ENCODE measurements around the gene C10orf90.

Gene C10orf90

DNA sequence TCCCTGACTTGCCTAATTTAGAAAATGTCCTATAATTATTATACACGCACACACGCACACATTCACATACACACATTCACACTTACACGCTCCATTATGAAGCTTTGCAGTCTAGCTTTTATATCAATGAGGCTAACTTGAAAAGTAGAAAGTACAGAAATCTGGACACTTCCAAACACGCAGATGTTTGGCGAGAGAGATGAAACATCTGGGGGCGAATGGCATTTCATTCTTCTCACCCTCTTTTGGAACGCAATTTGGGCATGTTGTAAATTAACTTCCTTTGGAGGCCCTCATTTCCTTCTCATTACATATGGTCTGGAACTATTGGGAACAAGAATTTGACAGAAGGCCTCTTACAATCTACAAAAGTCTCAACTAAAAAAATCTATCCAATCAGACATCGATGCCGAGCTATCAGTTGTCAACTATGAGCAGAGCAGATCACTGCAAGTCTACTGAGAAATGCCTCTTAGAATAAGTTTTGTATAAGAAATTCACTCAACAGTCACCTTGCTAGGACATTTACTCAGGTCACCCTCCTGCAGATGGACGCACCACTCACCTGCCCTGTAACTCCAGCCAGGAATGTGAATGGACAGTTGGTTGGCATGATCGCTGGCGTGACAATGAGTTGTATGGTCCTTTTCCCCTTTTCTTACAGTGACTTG, 167.0 kb downstream of the C10orf90 start:
- DNase-seq (ENCODE audit: low read depth, low spot score): no peak

DNA sequence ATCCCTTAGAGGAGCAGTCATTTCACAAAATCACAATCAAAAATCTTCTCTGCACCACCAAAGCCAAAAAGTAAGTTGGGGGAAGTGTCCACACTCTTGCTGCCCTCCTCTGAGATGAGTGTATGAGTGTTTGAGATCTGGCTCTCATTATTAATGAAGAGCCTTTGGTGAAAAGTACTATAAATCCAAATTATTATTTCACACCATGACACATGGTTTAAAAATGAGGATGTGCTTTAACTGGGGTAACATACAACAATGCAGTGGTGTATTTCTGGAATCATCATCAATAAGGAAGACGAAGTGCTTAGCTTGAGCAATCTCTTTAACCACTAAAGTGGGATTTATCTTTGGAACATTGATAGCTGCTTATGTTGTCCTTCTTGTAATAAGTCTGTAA, 168.1 kb downstream of the C10orf90 start:
- DNase-seq (ENCODE audit: low read depth, low spot score): no peak

DNA sequence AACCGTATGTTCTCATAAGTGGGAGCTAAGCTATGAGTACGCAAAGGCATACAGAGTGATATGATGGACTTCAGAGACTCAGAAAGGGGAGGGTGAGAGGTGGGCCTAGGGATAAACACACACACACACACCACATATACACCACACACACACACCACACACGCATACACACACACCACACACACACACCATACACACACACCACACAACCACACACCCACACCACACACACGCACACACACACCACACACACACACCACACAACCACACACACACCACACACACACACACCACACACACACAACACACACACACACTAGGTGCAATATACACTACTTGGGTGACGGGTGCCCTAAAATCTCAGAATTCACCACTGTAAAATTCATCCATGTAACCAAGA, 168.7 kb downstream of the C10orf90 start:
- no peak for DNase-seq (ENCODE audit: low read depth, low spot score)

DNA sequence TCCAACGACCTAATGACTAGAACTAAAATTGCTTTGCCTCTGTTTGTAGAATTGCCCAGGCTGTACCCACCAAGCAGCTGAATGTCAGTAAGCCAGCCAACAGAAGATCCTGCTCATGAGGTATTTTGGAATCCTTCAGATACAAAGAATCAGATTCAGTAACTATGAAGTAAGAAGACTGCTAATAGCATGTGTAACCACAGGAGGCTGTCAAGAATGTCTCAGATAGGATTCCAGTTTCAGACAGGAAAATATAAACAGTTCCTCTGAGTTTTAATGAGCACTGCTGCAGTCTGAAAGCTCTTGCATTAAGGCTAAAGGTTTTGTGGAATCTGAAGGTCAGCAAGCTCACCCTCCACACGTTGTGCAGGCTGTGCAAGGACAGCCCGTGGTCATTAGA, 169.6 kb downstream of the C10orf90 start:
- DNase-seq (ENCODE audit: low read depth, low spot score): peak; percentile 79

DNA sequence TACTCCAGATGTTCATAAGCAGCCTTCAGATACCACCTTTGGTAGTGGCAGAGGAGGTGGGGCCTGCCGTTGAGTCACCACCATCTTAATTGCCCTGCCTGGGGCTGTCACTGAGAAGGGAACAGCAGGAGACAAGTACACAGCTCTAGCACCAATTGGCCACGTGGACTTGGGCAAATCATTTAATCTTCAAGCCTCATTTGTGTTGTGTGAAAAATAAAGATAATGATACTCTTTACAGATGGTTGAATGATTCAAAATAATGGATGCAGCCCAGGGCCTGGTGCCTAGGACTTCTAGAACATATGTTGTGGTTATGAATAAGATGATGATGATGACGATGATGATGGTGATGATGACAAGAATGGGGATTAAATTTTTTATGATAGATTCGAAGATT, 170.3 kb downstream of the C10orf90 start:
- DNase-seq (ENCODE audit: low read depth, low spot score): no peak

DNA sequence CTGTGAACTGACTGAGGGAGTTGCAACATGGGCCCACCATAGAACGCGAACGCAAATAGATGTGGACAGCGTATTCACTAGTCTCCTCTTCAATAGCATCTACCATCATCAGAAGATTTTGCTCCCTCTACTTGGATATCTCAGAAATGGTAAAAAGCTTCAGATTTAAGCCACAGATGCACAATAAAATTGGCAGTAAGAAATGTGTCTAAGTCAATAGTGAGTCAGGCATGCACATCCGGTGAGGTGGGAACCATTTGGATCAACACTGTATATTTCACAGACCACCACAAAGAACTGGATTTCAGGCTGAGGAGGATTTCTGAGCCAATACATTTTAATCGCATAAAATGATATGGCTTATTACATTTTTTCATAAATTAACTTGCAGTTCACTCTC, 170.7 kb downstream of the C10orf90 start:
- DNase-seq (ENCODE audit: low read depth, low spot score): no peak

DNA sequence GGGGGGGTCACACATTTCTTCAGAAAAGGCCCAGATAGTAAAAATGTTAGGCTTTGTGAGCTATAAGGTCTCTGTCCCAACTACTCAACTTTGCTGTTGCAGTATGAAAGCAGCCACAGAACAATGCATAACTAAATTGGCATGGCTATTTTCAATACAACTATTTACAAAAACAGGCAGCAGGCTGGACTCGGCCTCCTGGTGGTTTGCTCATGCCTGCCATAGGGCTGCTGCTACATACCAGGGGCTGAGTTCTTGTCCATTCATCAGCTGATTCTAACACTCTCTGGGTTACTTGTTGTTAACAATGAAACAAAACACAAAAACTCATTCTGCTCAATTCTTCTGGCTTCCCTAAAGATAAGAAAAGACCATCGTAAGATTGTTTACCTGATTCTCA, 172.8 kb downstream of the C10orf90 start:
- peak; percentile 54 for DNase-seq (ENCODE audit: low read depth, low spot score)

DNA sequence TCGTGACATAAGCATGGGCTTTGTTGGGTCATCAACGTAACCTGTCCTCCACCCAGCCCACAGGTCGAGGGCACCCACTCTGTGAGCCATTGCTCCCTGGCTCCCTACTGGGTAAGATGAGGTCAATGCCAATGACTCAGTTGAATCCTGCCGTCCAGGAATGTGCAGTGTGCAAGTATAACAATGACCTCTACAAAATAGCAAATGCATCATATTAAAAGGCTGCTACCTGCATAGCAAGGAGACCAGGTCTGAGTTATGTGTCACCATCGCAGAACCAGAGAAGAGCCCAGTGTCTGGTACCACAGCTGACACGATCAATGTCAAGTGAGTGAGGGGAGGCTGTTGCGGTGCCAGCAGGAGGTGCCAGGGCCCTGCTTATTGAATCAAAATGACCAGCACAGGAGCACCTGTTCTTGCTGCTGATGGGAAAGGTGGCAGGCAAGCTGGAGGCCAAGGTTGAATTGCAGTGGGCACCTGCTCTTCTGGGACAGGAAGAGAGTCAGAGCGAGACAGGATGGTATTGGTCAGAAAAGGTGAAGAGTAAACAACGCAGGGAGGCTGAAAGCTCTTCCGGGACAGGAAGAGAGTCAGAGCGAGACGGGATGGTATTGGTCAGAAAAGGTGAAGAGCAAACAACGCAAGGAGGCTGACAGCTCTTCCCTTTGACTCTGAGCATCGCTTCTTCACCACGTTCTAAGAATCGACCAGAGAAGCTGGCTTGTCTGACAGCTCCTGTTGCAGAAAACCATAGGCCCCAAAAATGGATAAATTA, 173.5 kb downstream of the C10orf90 start:
- DNase-seq (ENCODE audit: low read depth, low spot score): no peak

DNA sequence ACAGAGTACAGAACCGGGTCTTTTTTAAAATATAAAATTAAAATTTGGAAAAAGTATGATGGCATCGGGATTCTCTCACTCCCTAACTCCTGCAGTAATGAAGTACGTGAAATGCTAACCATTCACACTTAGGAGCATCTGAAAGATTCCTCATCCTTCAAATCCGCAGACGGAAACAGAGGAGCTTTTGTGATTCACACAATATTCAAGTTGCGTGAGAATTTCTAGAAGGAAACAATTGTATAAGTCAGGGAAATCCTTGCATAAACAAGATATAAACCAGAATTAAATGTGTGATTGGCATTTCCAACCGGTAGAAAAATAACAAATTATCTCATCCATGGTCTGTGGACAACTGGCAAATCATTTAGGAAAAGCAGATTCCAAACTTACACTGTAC, 179.0 kb downstream of the C10orf90 start:
- no peak for DNase-seq (ENCODE audit: low read depth, low spot score)

DNA sequence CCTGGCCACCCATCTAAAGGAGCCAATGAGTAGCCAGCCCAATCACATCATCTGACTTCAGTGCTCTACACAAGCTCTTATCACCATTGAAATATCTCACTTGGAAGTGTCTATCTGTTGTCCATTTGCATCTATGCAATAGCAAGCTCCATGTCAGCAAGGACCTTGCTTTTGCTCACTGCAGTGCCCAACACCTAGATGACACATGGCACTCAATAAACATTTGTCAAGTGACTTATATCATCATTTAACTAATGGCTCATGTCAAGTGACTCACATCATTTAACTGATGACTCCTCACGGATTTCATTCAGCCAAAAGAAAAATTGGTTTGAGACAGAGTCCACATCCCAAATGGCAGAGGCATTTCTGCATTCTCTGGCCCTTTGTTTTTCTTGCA, 189.3 kb downstream of the C10orf90 start:
- no peak for DNase-seq (ENCODE audit: low read depth, low spot score)

DNA sequence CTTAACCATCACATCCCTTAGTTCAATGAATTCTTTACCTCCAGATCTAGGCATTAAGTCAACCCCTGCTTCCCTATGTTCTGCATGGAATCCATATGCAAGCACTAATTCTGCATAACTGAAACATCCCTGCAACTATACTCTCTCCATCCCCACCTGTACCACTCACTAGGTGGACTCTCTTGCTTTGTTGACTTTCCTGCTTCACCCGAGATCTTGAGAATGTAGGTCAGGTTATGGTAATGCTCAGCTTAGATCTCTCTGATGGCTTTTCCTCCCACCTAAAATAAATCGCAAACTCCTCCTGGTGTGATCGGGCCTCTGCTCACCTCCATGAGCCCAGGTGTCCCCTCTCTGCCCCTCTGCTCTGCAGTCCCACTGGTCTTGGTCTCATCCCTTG, 189.8 kb downstream of the C10orf90 start:
- DNase-seq (ENCODE audit: low read depth, low spot score): no peak

DNA sequence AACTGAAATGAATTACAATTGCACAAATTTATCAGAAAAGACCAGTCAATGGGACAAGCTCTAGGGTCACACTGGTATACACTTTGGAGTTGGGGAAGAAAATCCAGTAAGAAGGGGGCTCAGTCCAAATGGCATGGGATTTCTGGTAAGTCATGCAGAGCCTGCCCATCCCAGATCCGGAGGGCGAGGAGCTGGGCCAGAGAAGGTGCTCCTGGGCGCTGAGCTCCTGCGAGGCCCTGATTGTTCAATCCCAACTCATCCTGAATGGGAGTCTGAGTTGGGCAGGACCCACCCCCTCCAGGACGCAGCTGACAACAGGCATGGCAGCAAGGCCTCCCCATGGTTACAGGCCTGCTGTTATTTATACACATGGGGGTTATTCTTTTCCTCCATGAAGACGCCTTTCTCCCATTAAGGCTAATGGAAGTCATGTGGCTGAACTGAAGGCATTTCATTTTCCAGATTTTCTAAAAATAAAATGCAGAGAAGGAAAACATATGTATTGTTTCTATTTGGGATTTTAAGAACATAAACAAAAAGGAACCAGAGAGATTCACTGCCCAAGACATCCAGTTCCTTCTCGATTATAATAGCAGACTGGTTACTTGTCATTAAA, 191.1 kb downstream of the C10orf90 start:
- DNase-seq (ENCODE audit: low read depth, low spot score): no peak

DNA sequence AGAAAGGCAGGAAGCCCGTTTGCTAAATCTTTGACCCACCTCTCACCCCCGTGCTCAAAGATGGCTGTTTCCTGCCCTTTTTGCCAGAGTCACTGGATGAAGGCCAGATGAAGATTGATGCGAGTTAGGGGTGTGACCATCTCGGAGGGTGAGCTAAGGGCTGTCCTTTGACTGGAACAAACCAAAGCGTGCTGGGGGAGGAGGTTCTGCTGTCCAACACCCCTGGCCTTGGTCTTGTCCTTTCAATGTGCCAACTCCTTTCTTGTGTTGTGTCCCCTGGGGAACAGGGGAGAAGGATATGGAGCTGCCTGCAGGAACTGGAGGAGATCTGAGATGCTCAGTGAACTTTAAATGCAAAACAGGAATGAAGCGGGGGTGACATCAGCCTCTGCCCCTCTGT, 191.9 kb downstream of the C10orf90 start:
- no peak for DNase-seq (ENCODE audit: low read depth, low spot score)

DNA sequence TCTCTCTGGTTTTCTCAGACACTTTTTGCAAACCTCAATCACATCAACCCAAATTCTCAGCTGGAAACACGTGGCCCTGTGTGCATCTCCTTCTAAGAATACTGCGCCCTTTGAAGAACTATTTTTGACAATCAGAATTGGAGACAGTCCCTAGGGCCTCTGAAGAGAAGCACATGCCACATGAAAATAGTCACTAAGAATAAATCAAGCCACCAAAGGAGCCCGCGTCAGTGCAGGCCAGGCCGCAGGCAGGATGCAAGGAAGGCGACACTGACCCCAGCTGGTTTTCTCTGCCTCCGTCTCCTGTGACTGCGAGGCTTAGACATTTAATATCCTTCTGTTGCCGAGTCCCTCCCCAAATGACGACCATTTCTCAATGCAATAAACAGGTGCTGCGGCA, 194.2 kb downstream of the C10orf90 start:
- no peak for DNase-seq (ENCODE audit: low read depth, low spot score)

DNA sequence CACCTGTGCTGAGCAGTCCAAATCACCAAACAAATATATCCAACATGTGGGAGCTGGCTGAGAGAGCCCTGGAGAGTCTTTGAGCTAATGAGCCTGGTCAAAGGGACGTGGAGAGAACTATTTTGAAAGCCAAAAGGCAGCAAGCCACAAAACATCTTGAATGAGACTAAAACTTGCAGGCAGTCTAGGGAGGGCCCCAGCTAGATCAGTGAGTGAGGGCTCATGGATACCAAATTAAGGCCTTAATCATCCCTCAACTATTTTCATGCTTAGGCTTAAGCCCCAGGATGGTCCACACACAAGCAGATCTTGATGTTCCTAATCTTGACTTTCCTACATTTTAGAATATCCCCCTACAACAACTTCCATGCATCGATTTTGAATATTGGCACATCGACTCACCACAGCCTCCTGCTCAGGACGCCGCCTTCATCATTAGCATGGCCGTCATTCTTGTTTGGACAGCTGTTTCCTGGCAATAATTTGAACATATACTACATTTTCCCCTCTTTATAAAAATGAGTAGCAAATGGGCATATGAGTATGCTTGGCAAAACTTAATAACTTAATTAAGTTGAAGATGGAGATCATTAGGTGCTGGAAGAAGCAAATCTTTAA, 195.3 kb downstream of the C10orf90 start:
- no peak for DNase-seq (ENCODE audit: low read depth, low spot score)

DNA sequence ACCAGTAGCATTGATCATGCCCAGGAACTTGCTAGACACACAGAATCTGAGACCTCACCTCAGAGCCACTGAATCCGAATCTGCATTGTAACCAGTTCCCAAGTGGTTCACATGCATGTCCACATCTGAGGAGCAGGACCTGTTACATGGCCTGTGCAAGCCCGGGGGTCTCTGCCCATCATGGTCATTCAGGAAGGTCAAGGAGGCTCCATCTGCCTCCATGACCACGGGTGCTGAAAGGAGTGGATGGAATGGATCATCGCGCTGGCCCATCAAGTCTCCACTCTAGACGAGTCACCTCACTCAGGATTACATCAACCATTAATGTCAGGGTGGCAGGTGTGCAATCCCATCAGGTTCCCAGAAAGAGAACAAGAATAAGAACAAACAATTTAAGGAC, 196.5 kb downstream of the C10orf90 start:
- DNase-seq (ENCODE audit: low read depth, low spot score): no peak

DNA sequence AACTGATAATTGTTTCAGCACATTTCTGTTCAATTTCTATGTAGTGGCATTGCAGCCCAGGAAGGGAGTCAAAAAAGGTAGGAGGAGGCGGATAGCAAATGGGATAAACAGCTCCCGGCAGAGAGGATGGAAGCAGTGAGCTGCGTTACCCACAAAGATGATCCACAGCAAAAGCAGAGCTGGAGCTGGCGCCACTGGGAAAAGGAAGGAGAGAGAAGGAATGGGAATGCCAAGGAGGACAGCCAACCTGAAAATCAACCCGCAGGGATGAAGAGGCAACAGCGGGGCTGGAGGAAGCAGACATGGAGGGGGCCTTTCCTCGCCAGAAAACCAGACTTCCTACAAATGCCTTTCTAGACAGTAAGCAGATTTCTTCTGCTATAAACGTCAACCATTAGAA, 199.5 kb downstream of the C10orf90 start:
- no peak for DNase-seq (ENCODE audit: low read depth, low spot score)

DNA sequence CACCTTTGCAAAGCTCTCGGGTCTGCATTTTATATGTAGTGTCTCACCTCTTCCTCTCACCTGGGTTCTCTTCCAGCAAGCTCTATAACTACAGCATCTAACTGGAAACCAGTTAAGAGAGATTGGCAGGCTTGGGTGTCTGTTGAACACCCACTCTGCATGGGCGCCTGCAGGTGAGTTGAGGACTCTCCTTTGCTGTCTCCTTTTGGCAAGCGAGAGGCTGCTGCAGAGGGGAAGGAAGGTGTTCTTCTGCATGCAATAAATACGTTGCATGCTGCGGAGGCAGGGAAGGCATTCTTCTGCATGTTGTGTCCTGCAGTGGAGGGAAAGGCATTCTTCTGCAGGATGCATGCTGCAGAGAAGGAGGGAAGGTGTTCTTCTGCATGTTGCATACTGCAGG, 200.8 kb downstream of the C10orf90 start:
- no peak for DNase-seq (ENCODE audit: low read depth, low spot score)

DNA sequence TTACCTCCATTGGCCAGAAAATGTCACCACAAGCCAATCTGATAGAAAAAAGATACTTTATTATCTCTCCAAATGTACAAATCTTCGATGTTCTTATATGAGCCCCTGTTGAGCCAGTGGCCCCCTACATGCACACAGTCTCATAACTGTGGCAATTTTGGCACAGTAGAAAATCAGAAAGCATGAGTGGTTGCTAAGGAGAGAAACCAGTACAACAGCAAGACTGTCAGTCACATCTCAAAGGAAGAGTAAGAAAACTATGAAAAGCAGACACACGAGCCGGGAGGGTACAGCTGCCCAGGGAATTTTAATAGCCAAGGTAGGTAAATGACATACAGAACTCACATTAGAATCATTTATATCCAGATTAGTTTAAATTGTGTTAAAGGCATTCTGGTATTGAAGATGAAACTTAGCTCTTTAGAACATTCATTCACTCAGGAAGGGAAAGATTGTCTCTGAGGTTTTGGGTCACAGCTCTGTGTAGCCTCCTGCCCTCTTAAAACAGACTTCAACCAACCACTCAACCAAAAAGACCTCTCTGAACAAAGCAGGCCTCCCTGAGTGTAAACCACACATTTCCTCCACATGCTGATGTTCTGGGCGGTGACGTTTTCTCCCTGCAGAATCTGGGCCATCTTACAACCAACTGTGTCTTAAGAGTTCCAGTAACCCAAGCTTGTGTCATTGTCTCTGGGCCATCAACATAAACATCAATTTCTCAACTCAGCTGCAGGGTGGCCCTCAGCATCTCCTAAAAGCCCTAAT, 201.4 kb downstream of the C10orf90 start:
- DNase-seq (ENCODE audit: low read depth, low spot score): peak; percentile 54

DNA sequence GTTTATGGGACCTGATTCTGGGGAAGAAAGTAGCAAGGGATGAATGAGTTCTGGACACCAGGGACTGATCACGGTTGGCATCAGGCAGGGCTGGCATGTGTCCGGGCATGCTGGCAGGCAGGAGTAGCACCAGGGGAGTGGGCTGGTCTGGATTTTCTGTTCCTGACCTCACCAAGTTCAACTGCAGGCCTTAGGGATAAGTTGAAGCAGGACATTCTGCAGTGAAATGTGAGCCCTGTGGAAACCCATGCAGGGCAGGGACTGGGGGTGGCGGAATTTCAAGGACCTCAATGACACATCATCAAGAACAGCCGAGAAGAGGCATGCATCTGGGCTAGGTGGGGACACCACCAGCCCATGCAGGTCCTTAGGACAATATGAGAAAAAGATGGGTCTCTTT, 202.0 kb downstream of the C10orf90 start:
- no peak for DNase-seq (ENCODE audit: low read depth, low spot score)

DNA sequence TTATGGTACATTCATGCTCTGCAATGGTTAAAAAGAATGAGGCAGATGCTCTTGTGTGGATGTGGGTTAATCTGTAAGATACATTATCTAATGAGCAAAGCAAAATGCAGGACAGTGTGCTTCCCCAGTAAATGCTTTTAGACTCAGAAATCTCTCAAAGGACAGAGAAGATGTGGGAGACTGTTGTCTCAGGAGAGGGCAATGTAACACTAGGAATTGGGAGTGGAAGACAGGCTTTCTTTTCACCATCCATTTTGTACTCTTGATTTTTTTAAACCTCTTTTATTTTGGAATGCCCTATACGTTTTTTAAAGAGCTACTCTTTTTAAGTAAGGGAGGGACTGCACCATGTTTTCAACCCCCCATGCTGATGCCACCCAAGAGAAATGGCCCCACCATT, 204.7 kb downstream of the C10orf90 start:
- DNase-seq (ENCODE audit: low read depth, low spot score): no peak

DNA sequence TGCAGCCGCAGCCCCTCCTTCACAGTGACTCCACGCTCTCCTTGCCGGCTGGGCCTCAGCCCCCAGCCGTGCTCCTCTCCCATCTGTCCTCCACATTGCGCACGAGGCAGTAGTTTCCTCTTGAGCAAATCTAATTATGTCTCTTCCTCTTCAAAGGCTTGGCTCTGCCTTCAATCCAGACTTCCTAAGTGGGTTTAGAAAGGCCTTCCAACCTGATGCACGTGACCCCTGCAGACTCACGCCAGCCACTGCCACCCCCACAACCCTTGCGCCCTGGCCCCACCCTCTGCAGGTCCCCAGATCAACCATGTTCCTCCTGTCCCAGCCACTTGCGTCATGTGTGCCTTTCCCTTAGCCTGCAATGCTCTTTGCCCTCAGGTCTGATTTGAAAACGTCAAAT, 207.2 kb downstream of the C10orf90 start:
- DNase-seq (ENCODE audit: low read depth, low spot score): no peak
